IMR-90 (cell line): Measurements from ENCODE around the gene CDA. TPM values are rescaled to one million over a fixed set of nuclear protein-coding genes. Genes with fewer than 3 reads are reported as not detected.
A peak's percentile ranks its signal among the peaks of the same experiment; 100 is the strongest.

ENCODE experiments used
- ATAC-seq: fragments of 200-7000 bp; cut with Tn5 transposase; 2 replicates; pipeline ENCODE4 v1.9.1; 2020; ENCODE audit warnings: low read depth, mild to moderate bottlenecking, moderate library complexity
- BruUV-seq: library from RNA; stranded (reverse); fragments of 400-500 nt; replicated peaks from 2 replicates; lab custom pipeline; 2021; lab: Mats Ljungman, UMichigan
- CTCF ChIA-PET: fragments of 300-600 bp; formaldehyde crosslinking; extraction: SDS; loops from one replicate; lab custom pipeline; 2021; ENCODE audit warnings: antibody characterized with exemption; lab: Yijun Ruan, JAX
- POLR2A ChIA-PET: fragments of 300-600 bp; sonication (Branson Sonifier 250); formaldehyde crosslinking; loops from one replicate; lab custom pipeline; 2022; ENCODE audit warnings: antibody characterized with exemption; ENCODE audit not compliant: unreplicated experiment; lab: Charles Lee
- DNase-seq: peaks from one replicate; pipeline ENCODE4 v3.0.0; 2013
- H2AFZ ChIP-seq: replicated peaks from 2 replicates; pipeline ENCODE3; 2013; ENCODE audit warnings: low read length, mild to moderate bottlenecking; ENCODE audit not compliant: poor library complexity
- H2AK5ac ChIP-seq: 2 replicates; pipeline ENCODE4 v1.6.1; 2013; ENCODE audit warnings: low read depth, low read length, inconsistent platforms
- H2AK9ac ChIP-seq: replicated peaks from 2 replicates; pipeline ENCODE3; 2013; ENCODE audit warnings: mild to moderate bottlenecking, low read depth, low read length, moderate library complexity; ENCODE audit not compliant: poor library complexity
- H2BK120ac ChIP-seq: 2 replicates; pipeline ENCODE4 v1.6.1; 2013; ENCODE audit warnings: low read depth, low read length, inconsistent platforms
- H2BK15ac ChIP-seq: 3 replicates; pipeline ENCODE4 v1.6.1; 2013; ENCODE audit warnings: low read depth, low read length, inconsistent platforms
- H2BK20ac ChIP-seq: 2 replicates; pipeline ENCODE4 v1.6.1; 2013; ENCODE audit warnings: low read depth, mild to moderate bottlenecking, inconsistent platforms, low read length, moderate library complexity
- H2BK5ac ChIP-seq: 2 replicates; pipeline ENCODE4 v1.6.1; 2013; ENCODE audit warnings: mild to moderate bottlenecking, low read depth, low read length, inconsistent platforms; ENCODE audit not compliant: poor library complexity, severe bottlenecking
- H3K14ac ChIP-seq: replicated peaks from 2 replicates; pipeline ENCODE4 v1.6.1; 2013; ENCODE audit warnings: low read depth, low read length, inconsistent platforms
- H3K18ac ChIP-seq: 2 replicates; pipeline ENCODE4 v1.6.1; 2013; ENCODE audit warnings: low read depth, low read length, control low read depth
- H3K23ac ChIP-seq: 2 replicates; pipeline ENCODE4 v1.6.1; 2013; ENCODE audit warnings: low read depth, low read length, inconsistent platforms
- H3K27ac ChIP-seq: 2 replicates; pipeline ENCODE4 v1.5.1; 2013; ENCODE audit warnings: mild to moderate bottlenecking, control low read depth, low read length; ENCODE audit not compliant: insufficient read depth
- H3K27me3 ChIP-seq: 2 replicates; pipeline ENCODE4 v1.6.1; 2013; ENCODE audit warnings: low read length; ENCODE audit not compliant: control insufficient read depth, insufficient read depth
- H3K36me3 ChIP-seq: 2 replicates; pipeline ENCODE4 v1.6.1; 2013; ENCODE audit warnings: low read length, mixed read lengths; ENCODE audit not compliant: control insufficient read depth, insufficient read depth
- H3K4ac ChIP-seq: 2 replicates; pipeline ENCODE4 v1.6.1; 2013; ENCODE audit warnings: low read depth, low read length, inconsistent platforms
- H3K4me1 ChIP-seq: 2 replicates; pipeline ENCODE4 v1.6.1; 2013; ENCODE audit warnings: low read length, mixed read lengths; ENCODE audit not compliant: control insufficient read depth, insufficient read depth
- H3K4me2 ChIP-seq: 2 replicates; pipeline ENCODE4 v1.6.1; 2013; ENCODE audit warnings: low read depth, mild to moderate bottlenecking, control low read depth, low read length, moderate library complexity
- H3K4me3 ChIP-seq: 2 replicates; pipeline ENCODE4 v1.5.1; 2013; ENCODE audit warnings: low read depth, mild to moderate bottlenecking, control low read depth, low read length, moderate library complexity; ENCODE audit not compliant: insufficient read depth
- H3K56ac ChIP-seq: 2 replicates; pipeline ENCODE4 v1.6.1; 2013; ENCODE audit warnings: low read length, inconsistent platforms; ENCODE audit not compliant: insufficient read depth; ENCODE audit errors: extremely low read depth
- H3K79me1 ChIP-seq, 2 experiments: 2 replicates each; pipeline ENCODE4 v1.6.1; 2013; ENCODE audit warnings: low read length in 2 of 2, inconsistent platforms in 1 of 2, low read depth in 1 of 2
- H3K9ac ChIP-seq: 2 replicates; pipeline ENCODE4 v1.6.1; 2013; ENCODE audit warnings: low read depth, low read length, control low read depth
- H3K9me1 ChIP-seq: 2 replicates; pipeline ENCODE4 v1.6.1; 2013; ENCODE audit warnings: low read length, inconsistent platforms; ENCODE audit not compliant: insufficient read depth
- H3K9me3 ChIP-seq: 2 replicates; pipeline ENCODE4 v1.6.1; 2013; ENCODE audit warnings: low read length; ENCODE audit not compliant: control insufficient read depth, insufficient read depth
- H4K20me1 ChIP-seq: 2 replicates; pipeline ENCODE4 v1.6.1; 2013; ENCODE audit warnings: low read length, inconsistent platforms; ENCODE audit not compliant: insufficient read depth
- H4K5ac ChIP-seq: 2 replicates; pipeline ENCODE4 v1.6.1; 2013; ENCODE audit warnings: mild to moderate bottlenecking, low read depth, low read length, control low read depth
- H4K8ac ChIP-seq, 2 experiments: 2 replicates each; pipeline ENCODE4 v1.6.1; 2013; ENCODE audit warnings: low read depth in 2 of 2, low read length in 2 of 2, control low read depth in 1 of 2, inconsistent platforms in 1 of 2
- H4K91ac ChIP-seq: 2 replicates; pipeline ENCODE4 v1.6.1; 2013; ENCODE audit warnings: low read depth, low read length, inconsistent platforms; ENCODE audit not compliant: insufficient read depth
- BHLHE40 ChIP-seq: fragments of 150-350 bp; IDR thresholded peaks from 2 replicates; pipeline ENCODE4 v1.6.1; 2016; ENCODE audit warnings: mild to moderate bottlenecking, low read depth, low read length
- CEBPB ChIP-seq: IDR thresholded peaks from 2 replicates; pipeline ENCODE4 v1.6.1; 2012; ENCODE audit warnings: low read depth, low read length, improper control_type of control experiment
- CHD1 ChIP-seq: IDR thresholded peaks from 2 replicates; pipeline ENCODE4 v1.6.1; 2012; ENCODE audit warnings: low read depth, low read length, improper control_type of control experiment
- FOS ChIP-seq: fragments of 150-350 bp; IDR thresholded peaks from 2 replicates; pipeline ENCODE4 v1.6.1; 2016; ENCODE audit warnings: low read depth, low read length
- MAFK ChIP-seq: IDR thresholded peaks from 2 replicates; pipeline ENCODE4 v1.6.1; 2012; ENCODE audit warnings: low read depth, low read length, improper control_type of control experiment
- MAZ ChIP-seq: IDR thresholded peaks from 2 replicates; pipeline ENCODE4 v1.6.1; 2012; ENCODE audit warnings: low read depth, mild to moderate bottlenecking, low read length, improper control_type of control experiment, moderate library complexity, borderline replicate concordance
- NFE2L2 ChIP-seq: fragments of 150-350 bp; IDR thresholded peaks from 2 replicates; pipeline ENCODE4 v1.6.1; 2016; ENCODE audit warnings: low read depth, mild to moderate bottlenecking, low read length
- POLR2A ChIP-seq: IDR thresholded peaks from 2 replicates; pipeline ENCODE4 v1.6.1; 2012; ENCODE audit warnings: mild to moderate bottlenecking, low read depth, low read length
- RAD21 ChIP-seq: IDR thresholded peaks from 2 replicates; pipeline ENCODE4 v1.6.1; 2012; ENCODE audit warnings: low read length, improper control_type of control experiment
- RCOR1 ChIP-seq: IDR thresholded peaks from 2 replicates; pipeline ENCODE4 v1.6.1; 2012; ENCODE audit warnings: mild to moderate bottlenecking, low read length, improper control_type of control experiment; ENCODE audit not compliant: insufficient replicate concordance
- SMC3 ChIP-seq: fragments of 150-350 bp; IDR thresholded peaks from 2 replicates; pipeline ENCODE4 v1.6.1; 2016; ENCODE audit warnings: low read depth, mild to moderate bottlenecking, antibody characterized with exemption, low read length, moderate library complexity
- USF2 ChIP-seq: fragments of 150-350 bp; IDR thresholded peaks from 2 replicates; pipeline ENCODE4 v1.6.1; 2017; ENCODE audit warnings: mild to moderate bottlenecking, antibody characterized with exemption, low read length, low read depth
- WGBS, 2 experiments: methylation state at CpG; one replicate each; pipeline versions ENCODE4 v1.1.5 to v1.1.7; 2013; ENCODE audit warnings: missing lambda C conversion rate in 2 of 2; ENCODE audit not compliant: insufficient read length in 1 of 2; ENCODE audit errors: extremely low coverage in 2 of 2; 5-methylcytosine and 5-hydroxymethylcytosine counted together
- dilution Hi-C: fragments of 300-500 bp; cut with HindIII; formaldehyde crosslinking; loops from one replicate; pipeline ENCODE4 v1.14.3; 2018; ENCODE audit warnings: low sequenced_read_pairs; ENCODE audit not compliant: unreplicated experiment
- in situ Hi-C: fragments of 300-500 bp; cut with MboI; formaldehyde crosslinking; loops from 3 replicates; pipeline ENCODE4 v1.14.3; 2019; ENCODE audit warnings: low sequenced_read_pairs, inconsistent platforms, mixed read lengths
- intact Hi-C: fragments of 100-400 bp; cut with micrococcal nuclease; formaldehyde crosslinking; loops from 2 replicates; pipeline ENCODE4 v1.10.0; 2022
- polyA plus RNA-seq, 3 experiments: library from polyadenylated mRNA; depleted of rRNA; stranded (reverse); fragments of >200 nt; gene quantifications; 2 replicates each; pipeline ENCODE4 v1.2.3, GENCODE V29; 2012; ENCODE audit warnings: low replicate concordance in 1 of 3
- total RNA-seq: library from RNA; depleted of rRNA; stranded (reverse); fragments of >200 nt; gene quantifications from 2 replicates; pipeline ENCODE4 v1.2.3, GENCODE V29; 2012
- TF ChIP-seq, protein P1 (sequence below): conservative IDR thresholded peaks from 2 replicates; pipeline ENCODE4 v1.5.1; 2012; ENCODE audit warnings: mild to moderate bottlenecking, low read depth, low read length, improper control_type of control experiment
- TF ChIP-seq, protein P2 (sequence below): fragments of 150-350 bp; IDR thresholded peaks from 2 replicates; pipeline ENCODE4 v1.6.1; 2016; ENCODE audit warnings: low read depth, mild to moderate bottlenecking, low read length, moderate library complexity, borderline replicate concordance

Gene CDA
- total and polyA plus RNA-seq, 2 of the 4 experiments (the other 2 are of a cell fraction) = 0.90 to 9.4 TPM

- in situ Hi-C loops = no loop called here
- H3K56ac ChIP-seq = no peak overlapping the region
- ChIA-PET POLR2A (interaction anchor here (1.6 kb wide), 1 partner anchor 58 kb away, joined by 11 read pairs; no protein-coding TSS in a partner anchor), CTCF (interaction anchor here (0.9 to 1.6 kb wide), 12 partner anchors 9 to 65 kb away, joined by 3 to 25 read pairs (median 5); no protein-coding TSS in a partner anchor)
- peaks cover 20% of the 10 kb centered on the region for H3K27me3 ChIP-seq
- BruUV-seq = no TSS peak
- no peak overlapping the region for H3K9ac ChIP-seq
- H2BK20ac ChIP-seq = peak overlapping the region; percentile 54; the same call in 1 of the 2 replicates
- no peak overlapping the region for H2BK15ac ChIP-seq
- DNase-seq = no peak
- H3K4me1 ChIP-seq = no peaks in the 10 kb centered on the region; the same call in 1 of the 2 replicates
- H3K36me3 ChIP-seq = no peaks in the 10 kb centered on the region
- H3K4ac ChIP-seq = peak overlapping the region; percentile 41; the same call in 1 of the 2 replicates
- H2BK120ac ChIP-seq = no peak overlapping the region; the same call in 1 of the 2 replicates
- peak overlapping the region; percentile 60 for H2AK9ac ChIP-seq
- no peaks in the 10 kb centered on the region for H3K79me1 ChIP-seq
- 0 out of 2 replicates have a peak overlapping the region, but pooled peaks have one; percentile 17 for H4K91ac ChIP-seq
- no peak overlapping the region for H4K5ac ChIP-seq
- no peak overlapping the region for H3K23ac ChIP-seq
- WGBS, 2 experiments = no CpG with 5 or more reads among the region's 10 CpGs
- peak overlapping the region; percentile 72; the same call in 1 of the 2 replicates for H2AK5ac ChIP-seq
- peak; percentile 13; the same call in 1 of the 2 replicates for ATAC-seq
- intact Hi-C loops = loop anchor here (1.0 kb wide), 2 partner anchors 58 to 65 kb away; partner anchors contain the start of gene PINK1
- H2AFZ ChIP-seq = peak overlapping the region; percentile 82
- H3K9me3 ChIP-seq = peaks cover 8% of the 10 kb centered on the region
- H4K20me1 ChIP-seq = no peaks in the 10 kb centered on the region
- H2BK5ac ChIP-seq = no peak overlapping the region
- H4K8ac ChIP-seq = peak overlapping the region in 1 of 2 experiments; percentile 79; a peak in 1 of 4 replicates
- H3K4me3 ChIP-seq = no peak overlapping the region
- no peak overlapping the region for H3K14ac ChIP-seq
- H3K18ac ChIP-seq = no peak overlapping the region
- dilution Hi-C loops = no loop called here
- H3K9me1 ChIP-seq = peaks cover 5% of the 10 kb centered on the region; the same call in 1 of the 2 replicates
- H3K4me2 ChIP-seq = no peak overlapping the region
- H3K27ac ChIP-seq = no peak overlapping the region
- TF ChIP-seq SMC3 (no peak), RCOR1 (no peak), BHLHE40 (no peak), POLR2A (no peak), MAZ (no peak), CHD1 (no peak), USF2 (no peak), RAD21 (no peak), CEBPB (no peak), FOS (no peak), NFE2L2 (no peak), MAFK (no peak)
- TF ChIP-seq, protein P1, sequence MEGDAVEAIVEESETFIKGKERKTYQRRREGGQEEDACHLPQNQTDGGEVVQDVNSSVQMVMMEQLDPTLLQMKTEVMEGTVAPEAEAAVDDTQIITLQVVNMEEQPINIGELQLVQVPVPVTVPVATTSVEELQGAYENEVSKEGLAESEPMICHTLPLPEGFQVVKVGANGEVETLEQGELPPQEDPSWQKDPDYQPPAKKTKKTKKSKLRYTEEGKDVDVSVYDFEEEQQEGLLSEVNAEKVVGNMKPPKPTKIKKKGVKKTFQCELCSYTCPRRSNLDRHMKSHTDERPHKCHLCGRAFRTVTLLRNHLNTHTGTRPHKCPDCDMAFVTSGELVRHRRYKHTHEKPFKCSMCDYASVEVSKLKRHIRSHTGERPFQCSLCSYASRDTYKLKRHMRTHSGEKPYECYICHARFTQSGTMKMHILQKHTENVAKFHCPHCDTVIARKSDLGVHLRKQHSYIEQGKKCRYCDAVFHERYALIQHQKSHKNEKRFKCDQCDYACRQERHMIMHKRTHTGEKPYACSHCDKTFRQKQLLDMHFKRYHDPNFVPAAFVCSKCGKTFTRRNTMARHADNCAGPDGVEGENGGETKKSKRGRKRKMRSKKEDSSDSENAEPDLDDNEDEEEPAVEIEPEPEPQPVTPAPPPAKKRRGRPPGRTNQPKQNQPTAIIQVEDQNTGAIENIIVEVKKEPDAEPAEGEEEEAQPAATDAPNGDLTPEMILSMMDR = no peak
- TF ChIP-seq, protein P2, sequence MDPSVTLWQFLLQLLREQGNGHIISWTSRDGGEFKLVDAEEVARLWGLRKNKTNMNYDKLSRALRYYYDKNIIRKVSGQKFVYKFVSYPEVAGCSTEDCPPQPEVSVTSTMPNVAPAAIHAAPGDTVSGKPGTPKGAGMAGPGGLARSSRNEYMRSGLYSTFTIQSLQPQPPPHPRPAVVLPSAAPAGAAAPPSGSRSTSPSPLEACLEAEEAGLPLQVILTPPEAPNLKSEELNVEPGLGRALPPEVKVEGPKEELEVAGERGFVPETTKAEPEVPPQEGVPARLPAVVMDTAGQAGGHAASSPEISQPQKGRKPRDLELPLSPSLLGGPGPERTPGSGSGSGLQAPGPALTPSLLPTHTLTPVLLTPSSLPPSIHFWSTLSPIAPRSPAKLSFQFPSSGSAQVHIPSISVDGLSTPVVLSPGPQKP = no peak
These were observed 13.2 kb upstream of the CDA start for GRCh38 chr1:20575541-20576336.
